ENCODE results near the gene KMT5C. TPM values are rescaled to one million over a fixed set of nuclear protein-coding genes. Genes with fewer than 3 reads are reported as not detected.
A peak's percentile ranks its signal among the peaks of the same experiment; 100 is the strongest.

Gene KMT5C
- total and polyA plus RNA-seq, 10 of the 15 experiments (the other 5 are each of a cell fraction or from before 2014, with no cell fraction given), result 0.20 to 15.8 (median 4.3) TPM; not detected in 1

DNA sequence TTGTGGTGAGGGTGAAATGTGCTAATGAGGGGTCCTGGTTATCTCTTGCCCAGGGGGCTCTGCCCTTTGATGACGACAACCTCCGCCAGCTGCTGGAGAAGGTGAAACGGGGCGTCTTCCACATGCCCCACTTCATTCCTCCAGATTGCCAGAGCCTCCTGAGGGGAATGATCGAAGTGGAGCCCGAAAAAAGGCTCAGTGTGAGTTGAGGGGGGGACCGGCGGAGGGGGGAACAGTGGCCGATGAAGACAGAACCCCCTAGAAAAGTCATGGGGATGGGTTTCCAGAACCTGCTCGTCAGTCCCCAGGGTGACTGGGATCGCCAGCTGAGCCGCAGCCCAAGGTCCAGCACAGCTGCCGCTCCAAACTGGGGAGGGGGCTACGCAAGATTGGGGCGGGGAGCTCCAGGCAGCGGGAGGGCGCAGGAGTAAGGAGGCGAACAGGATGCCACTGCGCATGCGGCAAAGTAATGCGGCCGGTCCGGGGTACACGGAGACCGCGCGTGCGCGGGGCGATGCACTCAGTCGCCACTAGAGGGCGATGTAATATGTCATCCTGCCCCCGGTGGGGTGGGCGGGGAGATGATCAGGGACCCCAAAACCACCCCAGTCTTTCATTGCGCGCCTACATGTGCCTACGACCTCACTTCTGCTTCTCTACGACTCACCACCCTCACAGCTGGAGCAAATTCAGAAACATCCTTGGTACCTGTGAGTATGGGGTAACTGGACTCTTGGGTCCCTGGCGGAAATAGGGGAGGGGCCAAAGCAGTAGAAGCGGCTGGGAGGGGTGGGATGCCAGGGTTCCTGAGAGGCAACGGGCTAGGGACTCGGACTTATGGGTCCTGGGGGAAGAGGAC, 38.0 kb upstream of the KMT5C start:
- H2AFZ ChIP-seq (ENCODE audit: control insufficient read depth, low read depth, low read length), result peak overlapping the region; percentile 96
- DNase-seq (ENCODE audit: low read depth, low spot score), result peak; percentile 59
- ChIA-PET SMC1A (ENCODE audit: uncharacterized antibody, unreplicated experiment) (interaction anchor here (0.8 to 3.5 kb wide), 12 partner anchors 10 to 331 kb away, joined by 3 to 22 read pairs (median 4); partner anchors contain the start of genes ISOC2, KMT5C and TMEM238), POLR2A (interaction anchor here (0.6 to 2.8 kb wide), 5 partner anchors 14 to 106 kb away, joined by 3 to 14 read pairs (median 4); partner anchors contain the start of genes KMT5C, PPP6R1, TMEM238 and UBE2S), CTCF (interaction anchor here (0.5 to 3.8 kb wide), 34 partner anchors 10 to 216 kb away, joined by 3 to 49 read pairs (median 5); partner anchors contain the start of genes BRSK1, HSPBP1, KMT5C and TMEM150B), RAD21 (ENCODE audit: unreplicated experiment) (interaction anchor here (0.6 to 2.8 kb wide), 14 partner anchors 10 to 329 kb away, joined by 3 to 28 read pairs (median 5); partner anchors contain the start of genes ISOC2, KMT5C, PPP6R1 and TMEM238)
- H3K4me1 ChIP-seq (ENCODE audit: control insufficient read depth, insufficient read depth, low read length), result peaks cover 11% of the 10 kb centered on the region
- 14% methylated on average over 42 of the region's 42 CpGs for WGBS (ENCODE audit: insufficient coverage, insufficient replicate concordance, low lambda C conversion rate, missing lambda C conversion rate)
- BruUV-seq (replicated peaks), result no TSS peak
- no peaks in the 10 kb centered on the region; the same call in 1 of the 2 replicates for H4K20me1 ChIP-seq (ENCODE audit: control insufficient read depth, insufficient read depth)
- no peaks in the 10 kb centered on the region for H3K79me2 ChIP-seq (ENCODE audit: control insufficient read depth, insufficient read depth, low read length)
- peak overlapping the region; percentile 27 for H3K27ac ChIP-seq (ENCODE audit: control insufficient read depth, insufficient read depth)
- no peaks in the 10 kb centered on the region for H3K9me3 ChIP-seq (replicated peaks; ENCODE audit: control insufficient read depth, insufficient read depth, low read length)
- no peaks in the 10 kb centered on the region for H3K36me3 ChIP-seq (ENCODE audit: control insufficient read depth in 2 of 2, insufficient read depth in 2 of 2, low read length in 1 of 2)
- peak overlapping the region; percentile 83 for H3K4me2 ChIP-seq (ENCODE audit: control insufficient read depth, insufficient read depth)
- peak; percentile 61 for FAIRE-seq
- H3K9ac ChIP-seq (ENCODE audit: control insufficient read depth, insufficient read depth, low read length), result peak overlapping the region; percentile 8; the same call in 1 of the 2 replicates
- in situ Hi-C loops (cut with MboI), result no loop called here
- H3K4me3 ChIP-seq, result peak overlapping the region; percentile 67; the same call in 1 of the 2 replicates
- no peaks in the 10 kb centered on the region for H3K27me3 ChIP-seq (replicated peaks in 1 of 2; ENCODE audit: control insufficient read depth in 2 of 2, insufficient read depth in 2 of 2, low read length in 1 of 2)
- ATAC-seq, result peak; percentile 93
- intact Hi-C loops (cut with micrococcal nuclease; ENCODE audit: unreplicated experiment), result loop anchor here (5.0 kb wide), 1 partner anchor 81 kb away; the partner anchor contains the start of gene TMEM238
- TF ChIP-seq HDGF (IDR thresholded peaks at IDR 0.05) (0 out of 2 replicates have a peak, but pooled peaks have one; percentile 17), YY1 (IDR thresholded peaks at IDR 0.05; ENCODE audit: low read depth, low read length) (no peak), RELA (IDR thresholded peaks at IDR 0.05; ENCODE audit: borderline replicate concordance, partially characterized antibody) (peak; percentile 30), POLR2AphosphoS5 (IDR thresholded peaks at IDR 0.05; ENCODE audit: low read length) (peak; percentile 28; the same call in 1 of the 2 replicates), ATF3 (IDR thresholded peaks at IDR 0.05; ENCODE audit: borderline replicate concordance, extremely low read depth, low read depth, low read length) (peak; percentile 21; the same call in 1 of the 2 replicates), BHLHE40 (IDR thresholded peaks at IDR 0.05; ENCODE audit: borderline replicate concordance in 1 of 2, low read depth in 2 of 2, low read length in 1 of 2) (peak; percentile 30 to 46; a peak in 1 of 4 replicates), MEF2B (IDR thresholded peaks at IDR 0.05; ENCODE audit: partially characterized antibody, poor library complexity, severe bottlenecking) (peak; percentile 50), ETV6 (conservative IDR thresholded peaks at IDR 0.05 in 1 of 2, IDR thresholded peaks at IDR 0.05 in 1 of 2; ENCODE audit: borderline replicate concordance in 1 of 2, low read depth in 1 of 2) (no peak), DPF2 (IDR thresholded peaks at IDR 0.05) (0 out of 2 replicates have a peak, but pooled peaks have one; percentile 24), MTA2 (IDR thresholded peaks at IDR 0.05; ENCODE audit: low read depth) (peak; percentile 58), EZH2 (IDR thresholded peaks at IDR 0.05; ENCODE audit: borderline replicate concordance, control insufficient read depth, low read depth, low read length) (no peak), POLR2A (IDR thresholded peaks at IDR 0.05; ENCODE audit: low read depth, low read length) (peak; percentile 37; the same call in 1 of the 2 replicates), RB1 (IDR thresholded peaks at IDR 0.05; ENCODE audit: borderline replicate concordance) (peak; percentile 59; the same call in 1 of the 2 replicates), NRF1 (conservative IDR thresholded peaks at IDR 0.05; ENCODE audit: low read depth, low read length) (peak; percentile 78), GATAD2B (conservative IDR thresholded peaks at IDR 0.05; ENCODE audit: low read depth) (peak; percentile 67; the same call in 1 of the 2 replicates), KDM1A (IDR thresholded peaks at IDR 0.05; ENCODE audit: borderline replicate concordance) (no peak), NBN (IDR thresholded peaks at IDR 0.05) (peak; percentile 52; the same call in 1 of the 2 replicates), SMC3 (IDR thresholded peaks at IDR 0.05; ENCODE audit: borderline replicate concordance, low read length) (peak; percentile 62), IKZF1 (conservative IDR thresholded peaks at IDR 0.05) (peak; percentile 84), NFXL1 (IDR thresholded peaks at IDR 0.05; ENCODE audit: borderline replicate concordance) (no peak), RAD21 (IDR thresholded peaks at IDR 0.05; ENCODE audit: insufficient read depth, low read depth, low read length) (peak; percentile 49), SP1 (IDR thresholded peaks at IDR 0.05; ENCODE audit: low read depth, low read length) (peak; percentile 35), TCF3 (IDR thresholded peaks at IDR 0.05; ENCODE audit: borderline replicate concordance, insufficient read depth, low read depth, low read length) (no peak)
